Ramos (cell line): ENCODE data around the gene PCED1A.

ENCODE experiments used
- in situ Hi-C: fragments of 300-500 bp; cut with MboI; formaldehyde crosslinking; loops from one replicate; pipeline ENCODE4 v1.14.3; 2022; ENCODE audit warnings: low sequenced_read_pairs; ENCODE audit not compliant: unreplicated experiment

PCED1A gene

DNA sequence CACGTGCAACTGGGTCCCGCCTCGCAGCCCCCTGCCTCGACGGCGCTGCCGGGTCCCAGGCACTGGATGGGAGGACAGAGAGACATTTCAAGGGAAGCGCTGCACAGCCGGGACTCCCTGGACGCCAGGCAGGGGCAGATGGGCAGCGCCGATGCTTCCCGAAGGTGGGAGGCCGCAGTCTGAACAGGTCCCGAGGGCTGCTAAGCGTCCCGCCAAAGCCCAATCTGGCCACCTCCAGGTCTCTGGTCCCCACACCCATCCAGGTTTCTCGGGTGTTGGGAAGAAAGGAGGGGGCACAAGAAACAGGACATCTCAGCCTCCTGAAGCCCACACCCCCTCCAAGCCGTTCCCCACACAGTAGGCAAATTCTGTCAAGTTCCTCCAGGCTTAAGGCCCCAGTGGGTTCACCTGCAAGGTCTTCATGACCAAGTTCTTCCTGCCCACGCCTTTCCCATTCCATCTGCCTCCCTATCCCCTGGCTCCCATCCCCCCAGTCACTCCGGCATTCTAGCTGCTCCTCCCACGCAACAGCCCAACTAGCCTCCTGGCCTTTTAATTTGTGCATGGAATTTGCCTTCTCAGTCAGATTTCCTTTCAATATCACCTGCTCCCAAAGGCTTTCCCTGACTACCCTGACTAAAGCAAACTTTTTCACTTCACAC, 34.6 kb downstream of the PCED1A start:
- in situ Hi-C loops = no loop called here

DNA sequence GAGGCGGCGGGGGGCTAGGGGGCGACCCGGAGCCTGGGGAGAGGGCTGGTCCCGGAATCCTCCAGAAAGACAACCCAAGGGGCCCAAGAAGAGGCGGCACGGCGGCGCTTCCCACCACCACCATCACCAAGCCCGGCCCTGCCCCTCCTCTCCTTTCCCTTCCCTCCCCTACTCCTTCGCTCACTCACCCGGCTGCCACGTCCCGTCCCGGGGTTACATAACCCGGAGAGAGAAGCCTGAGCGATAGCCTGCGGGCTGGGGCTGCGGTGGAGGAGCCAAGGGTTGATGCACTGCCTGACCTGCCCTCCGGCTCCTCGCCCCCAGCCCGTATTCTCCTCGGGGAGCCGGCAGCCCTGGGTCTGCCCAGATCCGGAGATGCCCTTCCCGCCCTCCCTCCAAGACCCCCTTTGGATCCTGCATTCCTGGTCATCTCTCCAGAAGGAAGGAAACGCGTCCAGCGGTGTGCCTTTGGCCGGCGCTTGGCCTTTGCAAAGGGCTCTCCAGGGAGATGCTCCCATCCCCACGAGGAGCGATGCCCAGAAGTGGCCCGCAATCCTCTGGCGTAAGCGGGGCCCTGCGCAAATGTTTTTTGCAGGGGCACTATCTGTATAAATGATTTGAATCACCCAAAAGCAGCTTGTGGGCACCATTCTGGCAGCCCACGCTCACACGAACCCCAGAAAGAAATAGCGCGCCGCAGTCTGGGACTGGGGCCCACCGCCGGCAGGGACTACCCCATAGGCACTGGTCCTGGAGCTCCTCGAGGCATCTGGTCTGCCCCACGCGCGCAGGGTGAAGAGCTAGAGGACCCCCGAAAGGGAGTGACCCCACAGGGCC, 35.4 kb downstream of the PCED1A start:
- in situ Hi-C loops = no loop called here

DNA sequence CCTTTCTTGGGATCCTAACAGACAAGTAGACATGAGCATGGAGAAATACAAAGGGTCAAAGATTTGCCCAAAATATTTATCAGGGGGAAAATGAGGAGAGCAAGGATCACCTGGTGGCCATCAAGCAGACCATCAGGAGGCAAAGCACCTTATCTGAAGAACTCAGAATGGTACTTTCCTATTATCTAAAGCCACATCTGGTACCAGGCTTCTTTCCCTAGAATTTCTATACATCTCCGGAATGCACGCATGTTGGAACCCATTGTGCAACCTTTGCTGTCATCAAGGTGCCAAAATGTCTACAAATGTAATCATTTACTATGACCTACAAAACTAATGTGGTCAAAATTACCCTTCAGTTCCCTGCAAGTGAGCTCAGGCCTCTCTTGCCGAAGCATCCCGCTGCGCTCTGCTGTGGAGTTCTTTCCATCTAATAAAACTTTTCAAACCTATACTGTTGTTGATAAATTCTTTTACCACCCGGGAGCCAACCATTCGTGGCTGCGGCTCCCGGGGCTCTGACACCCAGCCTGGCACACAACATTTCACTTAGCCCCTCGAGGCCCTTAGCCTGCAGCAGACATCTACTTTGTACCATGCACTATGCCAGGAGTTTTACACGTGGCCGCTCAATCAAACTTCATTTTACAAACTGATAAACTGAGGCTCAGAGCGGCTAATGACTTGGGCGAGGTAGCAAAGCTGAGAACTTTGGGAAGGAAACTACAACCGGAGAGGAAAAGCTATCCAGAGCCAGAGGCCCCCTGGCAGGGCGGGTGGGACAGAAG, 36.2 kb downstream of the PCED1A start:
- in situ Hi-C loops = no loop called here

DNA sequence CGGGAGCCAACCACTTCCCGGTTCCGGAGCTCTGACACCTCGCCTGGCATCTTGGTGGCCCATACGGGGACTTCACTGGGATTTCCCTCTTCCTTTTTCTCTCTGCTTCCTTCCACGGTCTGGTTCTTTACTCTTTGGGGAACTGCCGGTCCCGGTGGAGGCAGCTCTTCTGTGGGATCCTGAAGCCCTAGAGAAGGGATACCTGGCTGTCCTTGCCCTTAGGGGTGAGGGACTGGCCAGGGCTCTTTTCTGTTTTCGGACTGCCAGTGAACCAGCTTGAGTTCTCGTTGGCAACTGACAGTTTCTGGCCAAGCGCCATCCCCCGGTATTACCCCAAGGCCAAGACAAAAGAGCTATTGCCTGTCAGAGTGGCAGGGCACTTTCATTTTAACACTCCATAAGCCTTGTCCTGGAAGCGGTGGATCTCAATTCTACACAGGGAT, 39.1 kb downstream of the PCED1A start:
- in situ Hi-C loops = no loop called here

DNA sequence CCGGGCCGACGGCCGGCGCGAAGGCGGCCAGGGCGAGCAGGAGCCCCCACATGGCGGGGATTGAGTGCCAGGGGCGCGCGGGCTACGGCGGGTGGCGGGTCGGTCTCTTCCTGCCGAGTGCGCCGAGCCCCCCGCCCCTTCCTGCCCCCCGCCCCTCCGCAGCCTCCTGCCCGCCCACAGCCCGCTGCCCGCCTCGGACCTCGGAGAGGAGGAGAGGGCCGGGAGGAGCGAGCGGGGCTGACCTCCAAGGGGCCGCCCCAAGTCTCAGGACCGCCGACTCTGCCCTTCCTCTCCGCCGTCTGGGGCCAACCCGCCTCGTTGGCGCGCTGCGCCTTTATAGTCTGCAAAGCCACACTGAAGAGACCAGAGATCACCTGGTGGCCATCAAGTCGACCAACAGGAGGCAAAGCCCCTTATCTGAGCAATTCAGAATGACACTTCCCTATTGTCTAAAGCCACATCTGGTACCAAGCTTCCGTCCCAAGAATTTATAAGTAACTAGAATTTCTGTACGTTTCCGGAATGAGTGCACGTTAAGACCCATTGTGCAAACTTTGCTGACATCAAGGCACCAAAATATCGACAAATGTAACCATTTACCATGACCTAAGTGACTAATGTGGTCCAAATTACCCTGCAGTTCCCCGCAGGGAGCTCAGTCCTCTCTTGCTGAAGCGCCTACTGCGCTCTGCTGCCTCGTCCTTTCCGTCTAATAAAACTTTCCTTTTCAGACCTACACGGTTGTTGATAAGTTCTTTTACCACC, 39.8 kb downstream of the PCED1A start, which contains the start of gene CPXM1:
Gene CPXM1, minus strand, starts transcription at position 107 of the 765 bp plus-strand sequence. Its CDS starts 55 bp downstream, at position 52.
- in situ Hi-C loops = no loop called here

DNA sequence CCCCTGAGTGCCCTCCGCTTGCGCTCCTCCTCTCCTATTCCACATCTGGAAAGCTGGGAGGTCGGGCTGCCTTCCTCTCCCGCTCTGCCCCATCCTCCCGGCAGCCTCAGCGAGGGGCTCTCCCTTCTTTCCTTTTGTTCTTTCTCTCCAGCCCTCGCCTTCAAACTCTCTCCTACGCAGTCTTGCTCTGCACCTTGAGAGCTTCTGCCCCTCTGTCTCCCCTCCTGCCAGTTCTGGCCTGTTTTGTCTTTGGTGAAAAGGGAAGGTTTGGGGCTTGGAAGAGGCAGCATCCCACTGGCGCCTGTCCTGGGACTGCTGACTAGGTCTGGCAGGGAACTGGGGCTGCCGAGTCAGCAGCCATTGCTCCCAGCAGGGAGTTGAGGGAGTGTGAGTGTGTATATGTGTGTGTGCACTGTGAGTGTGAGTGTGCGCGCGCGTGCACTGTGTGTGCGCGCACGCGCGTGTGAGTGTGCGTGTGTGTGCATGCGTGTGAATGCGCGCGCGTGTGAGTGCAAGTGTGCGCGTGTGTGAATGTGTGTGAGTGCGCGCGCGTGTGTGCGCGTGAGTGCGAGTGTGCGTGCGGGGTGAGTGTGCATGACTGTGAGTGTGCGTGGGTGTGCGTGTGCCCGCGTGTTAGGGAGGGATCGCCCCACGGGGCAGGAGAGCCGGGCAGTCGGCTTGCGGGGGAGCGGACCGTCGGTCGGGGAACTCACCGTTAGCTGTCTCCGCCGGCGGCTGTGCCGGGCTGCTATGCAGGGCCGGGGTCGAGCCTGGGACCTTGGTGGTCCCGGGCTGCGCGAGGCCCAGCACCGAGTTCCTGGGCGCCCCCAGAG, 40.6 kb downstream of the PCED1A start:
- in situ Hi-C loops = no loop called here

DNA sequence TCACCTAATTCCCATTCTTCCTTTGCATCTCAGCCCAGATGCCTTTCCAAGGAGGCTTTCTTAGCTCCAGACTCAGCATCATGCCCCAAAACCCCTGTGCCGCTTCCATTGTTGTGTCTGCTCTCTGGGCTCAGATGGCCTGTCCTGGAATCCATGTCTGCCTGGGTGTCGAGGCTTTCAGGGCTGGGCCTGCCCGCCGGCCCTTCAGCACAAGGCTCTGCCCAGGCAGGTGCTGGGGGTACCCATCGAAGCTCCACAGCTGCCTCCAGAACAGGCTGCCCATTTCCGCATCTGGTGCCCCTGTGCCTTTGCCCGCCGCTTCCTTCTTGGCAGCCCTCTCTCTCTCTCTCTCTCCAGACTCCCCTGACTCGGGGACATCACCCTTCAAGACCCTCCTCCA, 41.2 kb downstream of the PCED1A start:
- in situ Hi-C loops = no loop called here

DNA sequence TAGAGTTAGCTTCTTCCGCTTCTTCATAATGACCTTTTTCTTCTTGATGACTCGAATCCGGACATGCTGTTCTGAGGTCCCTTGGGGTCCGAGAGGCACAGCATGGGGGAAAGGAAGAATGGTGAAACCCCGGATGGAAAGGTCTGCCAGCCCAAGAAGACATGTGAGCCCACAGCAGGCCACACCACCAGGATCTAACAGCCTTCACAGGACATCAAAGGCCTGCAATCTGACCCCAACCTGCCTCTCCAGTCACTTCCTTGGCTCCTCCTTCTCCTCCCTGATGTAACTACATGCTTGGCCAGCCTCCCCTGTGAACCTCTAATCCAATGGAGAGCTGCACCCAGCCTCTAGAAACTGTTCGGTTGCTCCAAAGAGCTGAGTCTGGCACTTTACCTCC, 41.6 kb downstream of the PCED1A start:
- in situ Hi-C loops = no loop called here

DNA sequence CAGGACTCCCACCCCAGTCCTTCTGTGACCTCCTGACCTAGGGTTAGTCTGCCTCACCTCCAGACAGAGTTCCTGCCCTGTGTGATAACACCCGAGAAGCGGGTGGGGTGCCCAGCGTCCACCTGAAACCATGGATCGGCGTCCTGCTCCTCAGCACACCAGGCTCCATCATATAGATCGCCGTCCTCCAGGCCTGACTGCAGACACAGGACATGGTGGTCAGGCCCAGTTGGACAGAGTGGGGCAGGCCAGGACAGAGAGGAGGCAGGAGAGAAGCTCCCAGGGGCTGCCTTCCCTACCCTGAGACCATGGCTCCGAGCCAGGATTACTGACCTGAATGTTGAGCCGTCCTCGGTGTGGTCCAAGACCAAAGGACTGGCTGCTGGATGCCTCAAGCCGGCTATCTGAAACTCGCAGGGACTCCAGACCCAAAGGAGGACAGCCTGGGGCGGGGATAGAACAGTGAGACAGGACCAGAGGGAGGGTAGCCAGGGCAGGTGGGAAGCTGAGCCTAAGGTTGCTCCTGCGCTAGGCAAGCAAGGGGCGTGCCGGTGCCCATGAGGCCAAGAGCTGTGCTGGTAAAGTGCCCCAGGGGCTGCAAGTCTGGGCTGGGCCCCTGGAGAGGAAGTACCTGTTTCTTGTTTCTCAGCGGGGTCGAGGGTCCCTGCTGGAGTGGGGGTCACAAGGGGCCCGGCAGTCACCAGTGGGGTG, 42.2 kb downstream of the PCED1A start:
- in situ Hi-C loops = no loop called here

DNA sequence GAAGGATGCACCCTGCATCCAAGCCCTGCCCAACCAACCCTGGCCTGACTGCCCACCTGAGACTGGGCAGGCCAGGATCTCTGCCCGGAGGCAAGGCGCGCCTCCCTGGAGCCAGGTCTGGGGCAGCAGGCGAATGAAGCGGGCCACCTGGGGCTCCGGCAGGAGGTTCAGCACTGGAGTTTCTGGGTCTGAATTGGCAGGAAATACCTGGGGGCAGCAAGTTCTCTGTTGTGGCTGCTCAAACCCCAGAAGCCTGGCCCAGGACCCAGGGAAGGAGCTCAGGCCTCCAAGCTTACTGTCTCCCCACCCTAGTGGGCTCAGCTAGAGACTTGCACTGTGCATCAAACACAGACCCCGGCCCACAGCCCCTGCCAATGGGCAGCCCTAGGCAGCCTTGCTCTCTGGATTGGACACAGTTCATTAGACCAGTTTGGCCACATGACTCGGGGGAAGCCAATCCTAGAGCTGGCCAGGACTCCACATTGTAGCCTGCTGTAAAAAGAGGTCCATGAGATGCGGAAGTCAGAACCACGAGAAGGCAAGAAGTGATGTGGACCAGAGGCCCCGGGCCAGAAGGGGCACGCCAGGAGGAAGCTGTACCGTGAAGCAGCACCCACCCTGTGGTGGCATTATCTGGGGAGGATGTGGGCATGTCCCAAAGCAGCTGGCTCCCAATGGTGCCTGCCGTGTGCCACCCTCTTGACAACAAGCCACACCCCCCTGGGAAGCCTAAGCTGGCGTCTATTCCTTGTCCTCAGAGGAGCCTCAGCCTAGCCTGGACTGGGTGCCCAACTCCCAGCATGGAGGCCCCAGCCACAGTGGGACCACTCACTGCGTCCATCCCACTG, 43.1 kb downstream of the PCED1A start:
- in situ Hi-C loops = no loop called here

DNA sequence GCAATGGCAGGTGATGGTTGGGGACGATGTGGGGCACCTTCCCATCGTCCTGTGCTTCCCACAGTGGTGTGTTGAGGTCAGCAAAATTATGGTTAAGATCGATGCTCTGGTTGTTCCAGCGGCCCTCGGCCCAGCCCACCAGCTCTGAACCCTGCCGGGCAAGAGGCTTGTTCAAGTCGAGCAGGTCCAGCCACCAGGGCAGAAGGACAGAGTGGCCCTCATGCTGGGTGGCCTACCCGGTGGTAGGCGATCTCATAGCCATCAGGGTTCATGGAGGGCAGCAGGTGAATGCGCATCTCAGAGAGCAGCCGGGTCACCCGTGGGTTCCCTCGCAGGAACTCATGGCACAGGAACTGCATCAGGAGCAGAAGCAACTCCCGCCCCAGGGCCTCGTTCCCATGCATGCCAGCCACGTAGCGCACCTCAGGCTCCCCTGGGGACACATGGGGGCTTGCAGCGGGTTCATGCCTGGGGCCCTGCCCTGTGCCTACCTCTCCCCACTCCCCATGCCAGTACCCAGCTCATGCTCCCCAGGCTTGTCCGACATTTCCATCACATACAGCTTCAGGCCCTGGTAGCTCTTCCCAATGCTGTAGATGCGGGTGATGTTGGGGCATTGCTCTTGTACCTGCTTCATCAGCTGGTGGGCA, 44.3 kb downstream of the PCED1A start:
- in situ Hi-C loops = no loop called here

DNA sequence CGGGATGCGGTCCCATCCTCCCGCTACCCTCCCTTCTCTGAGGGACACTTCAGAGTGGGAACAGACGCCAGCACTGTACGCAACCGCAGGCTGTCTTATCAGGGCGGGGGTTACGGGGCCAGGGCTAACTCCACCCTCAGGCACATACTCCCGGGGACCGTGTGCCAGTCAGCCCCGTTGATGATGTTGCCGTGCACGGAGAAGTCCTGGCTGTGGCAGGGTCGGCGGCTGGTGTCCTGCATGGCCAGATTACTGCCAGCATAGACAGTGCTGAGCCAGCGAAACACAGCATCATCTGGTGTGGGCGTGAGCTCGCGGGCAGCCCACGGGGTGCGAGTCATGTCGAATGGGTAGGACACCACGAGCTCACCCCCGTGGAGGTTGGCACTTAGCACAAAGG, 45.0 kb downstream of the PCED1A start:
- in situ Hi-C loops = no loop called here

DNA sequence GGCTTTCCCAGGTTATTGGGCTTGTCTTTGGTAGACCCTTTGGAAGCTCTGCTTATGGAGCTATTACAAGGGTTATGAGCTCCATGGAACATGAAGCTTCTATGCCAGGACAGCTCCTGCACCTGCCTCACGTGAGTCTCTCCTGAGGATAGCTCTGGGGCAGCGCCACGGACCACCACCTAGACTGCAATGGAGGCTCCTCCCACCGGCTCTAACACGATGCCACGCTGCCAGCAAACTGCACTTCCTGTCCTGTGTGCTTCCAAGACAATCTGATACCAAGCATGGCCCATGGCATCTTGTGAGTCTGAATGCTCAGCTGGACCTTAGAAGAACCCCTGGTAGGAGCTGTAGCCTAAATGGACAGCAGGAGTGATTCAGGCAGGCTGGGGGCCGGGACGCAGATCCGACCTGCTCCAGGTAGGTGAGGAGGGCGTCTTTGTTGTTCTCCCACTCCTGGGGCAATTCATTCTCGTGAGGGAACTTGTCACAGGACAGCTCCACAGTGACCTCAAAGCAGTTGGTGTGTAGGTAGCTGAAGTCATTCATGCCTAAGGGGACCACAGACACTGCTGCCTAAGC, 45.5 kb downstream of the PCED1A start:
- in situ Hi-C loops = no loop called here

DNA sequence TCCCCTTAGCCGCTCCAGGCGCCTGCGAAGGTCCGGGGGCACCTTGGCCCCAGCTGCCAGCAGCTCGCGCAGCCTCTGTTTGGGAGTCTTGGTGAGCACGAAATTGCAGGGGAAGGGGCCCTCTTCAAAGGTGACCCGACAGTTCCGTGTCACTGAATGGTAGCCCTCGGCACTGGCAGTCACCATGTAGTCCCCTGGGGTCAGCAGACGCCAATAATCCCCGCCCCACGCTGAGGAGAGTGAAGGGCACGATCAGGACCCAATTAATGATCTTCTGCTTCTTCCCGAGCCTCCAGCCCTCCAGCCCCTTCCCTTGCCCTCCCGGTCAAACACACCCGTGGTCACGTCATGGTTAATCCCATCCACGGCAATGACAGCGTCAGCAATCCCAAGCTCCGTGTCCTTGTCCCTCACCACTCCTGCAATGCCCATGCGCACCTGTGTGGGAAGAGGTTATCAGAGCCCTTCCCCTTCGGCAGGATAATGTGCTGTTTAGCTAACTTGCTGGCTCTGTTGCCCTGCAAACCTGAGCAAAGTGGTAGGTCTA, 46.2 kb downstream of the PCED1A start:
- in situ Hi-C loops = no loop called here

DNA sequence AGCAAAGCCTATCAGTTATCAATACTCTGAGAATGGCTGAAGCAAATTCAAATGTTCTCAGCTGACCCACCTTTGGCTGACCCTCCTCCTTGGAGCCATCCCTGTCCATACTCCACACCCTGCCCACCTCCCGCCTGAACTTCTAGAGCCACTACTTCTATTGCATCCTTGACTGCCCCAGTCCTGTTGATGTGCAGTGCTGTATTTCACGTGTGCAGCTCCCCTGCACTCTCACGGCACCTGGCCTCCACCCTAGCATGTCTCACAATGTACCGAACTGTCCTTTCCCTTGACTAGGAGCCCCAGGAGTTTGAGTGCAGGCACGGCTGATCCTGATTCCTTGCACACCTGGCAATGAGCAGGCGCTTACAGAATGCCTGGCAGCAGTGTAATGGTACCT, 47.0 kb downstream of the PCED1A start:
- in situ Hi-C loops = no loop called here
